ENCODE results near the gene ZNF423.

ZNF423 gene

GRCh38 chr16:49712106-49712505 lies 143.8 kb downstream of the ZNF423 start:
- Histone ChIP-seq H3K27ac (no peak overlapping the region), H3K4me3 (no peak overlapping the region)

GRCh38 chr16:49709057-49709456 lies 146.9 kb downstream of the ZNF423 start:
- no peak overlapping the region for H3K4me3 ChIP-seq
- no peak overlapping the region for H3K27ac ChIP-seq

- H3K27ac ChIP-seq = no peak overlapping the region
Observed at GRCh38 chr16:49708491-49708890, 147.4 kb downstream of the ZNF423 start.

GRCh38 chr16:49706620-49707355 lies 149.1 kb downstream of the ZNF423 start:
- Histone ChIP-seq H3K4me3 (no peak overlapping the region), H3K27ac (no peak overlapping the region)

More at GRCh38 chr16:49708491-49708890, 147.4 kb downstream of the ZNF423 start:
- H3K4me3 ChIP-seq = no peak overlapping the region

GRCh38 chr16:49704586-49705155 lies 151.2 kb downstream of the ZNF423 start:
- H3K4me3 ChIP-seq = no peak overlapping the region
- H3K27ac ChIP-seq = no peak overlapping the region

GRCh38 chr16:49703483-49703882 lies 152.4 kb downstream of the ZNF423 start:
- Histone ChIP-seq H3K4me3 (no peak overlapping the region), H3K27ac (peak overlapping the region in 1 of 21 experiments; percentile 11)

- Histone ChIP-seq H3K27ac (peak overlapping the region in 13 of 21 experiments; percentile 1 to 82 (median 51)), H3K4me3 (no peak overlapping the region)
Observed at GRCh38 chr16:49701789-49702494, 154.0 kb downstream of the ZNF423 start.

GRCh38 chr16:49701065-49701685 lies 154.7 kb downstream of the ZNF423 start:
- Histone ChIP-seq H3K4me3 (no peak overlapping the region), H3K27ac (peak overlapping the region in 3 of 21 experiments; percentile 61 to 82 (median 66))

GRCh38 chr16:49700251-49701064 lies 155.5 kb downstream of the ZNF423 start:
- Histone ChIP-seq H3K27ac (peak overlapping the region in 10 of 21 experiments; percentile 16 to 82 (median 42)), H3K4me3 (no peak overlapping the region)

- Histone ChIP-seq H3K27ac (peak overlapping the region in 13 of 21 experiments; percentile 3 to 82 (median 43)), H3K4me3 (no peak overlapping the region)
Observed at GRCh38 chr16:49699841-49700175, 156.1 kb downstream of the ZNF423 start.

- Histone ChIP-seq H3K4me3 (no peak overlapping the region), H3K27ac (peak overlapping the region in 12 of 21 experiments; percentile 3 to 82 (median 44))
Observed at GRCh38 chr16:49698931-49699840, 156.7 kb downstream of the ZNF423 start.

- Histone ChIP-seq H3K4me3 (no peak overlapping the region), H3K27ac (peak overlapping the region in 4 of 21 experiments; percentile 38 to 77 (median 61))
Observed at GRCh38 chr16:49698453-49698815, 157.5 kb downstream of the ZNF423 start.

GRCh38 chr16:49697631-49698452 lies 158.1 kb downstream of the ZNF423 start:
- H3K27ac ChIP-seq = no peak overlapping the region
- H3K4me3 ChIP-seq = no peak overlapping the region

- H3K4me3 ChIP-seq = no peak overlapping the region
- no peak overlapping the region for H3K27ac ChIP-seq
Observed at GRCh38 chr16:49696414-49697101, 159.4 kb downstream of the ZNF423 start.

- Histone ChIP-seq H3K4me3 (no peak overlapping the region), H3K27ac (no peak overlapping the region)
Observed at GRCh38 chr16:49695782-49696413, 160.0 kb downstream of the ZNF423 start.

GRCh38 chr16:49693445-49693844 lies 162.5 kb downstream of the ZNF423 start:
- Histone ChIP-seq H3K4me3 (no peak overlapping the region), H3K27ac (no peak overlapping the region)

GRCh38 chr16:49690778-49691177 lies 165.1 kb downstream of the ZNF423 start:
- no peak overlapping the region for H3K27ac ChIP-seq

More at GRCh38 chr16:49690778-49691177, 165.1 kb downstream of the ZNF423 start:
- no peak overlapping the region for H3K4me3 ChIP-seq
